GM12878 (cell line): Measurements from ENCODE around the gene CNTN2. TPM values are rescaled to one million over a fixed set of nuclear protein-coding genes. Genes with fewer than 3 reads are reported as not detected.

Experiments used
- ATAC-seq: fragments of 200-7000 bp; cut with Tn5 transposase; 3 replicates; pipeline ENCODE4 v1.9.1; 2020; ENCODE audit warnings: mild to moderate bottlenecking, moderate library complexity
- BruUV-seq: library from RNA; stranded (reverse); fragments of 400-500 nt; replicated peaks from 2 replicates; lab custom pipeline; 2021; lab: Mats Ljungman, UMichigan
- CTCF ChIA-PET: fragments of 300-600 bp; sonication (Branson Sonifier 250); formaldehyde crosslinking; extraction: SDS; loops from one replicate; lab custom pipeline; 2021; ENCODE audit warnings: inconsistent platforms; lab: Yijun Ruan, JAX
- POLR2A ChIA-PET: fragments of 350-600 bp; formaldehyde crosslinking; extraction: SDS; loops from one replicate; lab custom pipeline; 2021; ENCODE audit warnings: inconsistent platforms; lab: Charles Lee
- RAD21 ChIA-PET: fragments of 300-600 bp; sonication (Branson Sonifier 250); formaldehyde crosslinking; loops from one replicate; lab custom pipeline; 2023; ENCODE audit warnings: antibody characterized with exemption; ENCODE audit not compliant: unreplicated experiment; lab: Charles Lee
- SMC1A ChIA-PET: fragments of 300-600 bp; sonication (Branson Sonifier 250); formaldehyde crosslinking; loops from one replicate; lab custom pipeline; 2023; ENCODE audit not compliant: unreplicated experiment, uncharacterized antibody; lab: Charles Lee
- DNase-seq: peaks from one replicate; pipeline ENCODE4 v3.0.0-alpha.2; 2011; ENCODE audit warnings: low read depth, low spot score
- FAIRE-seq: peaks from 3 replicates; lab custom pipeline; 2011; peaks lifted over from hg19 to GRCh38; lab: Jason Lieb, UNC
- H2AFZ ChIP-seq: 2 replicates; pipeline ENCODE4 v1.6.0; 2011; ENCODE audit warnings: low read depth, low read length, control low read depth; ENCODE audit not compliant: control insufficient read depth
- H3K27ac ChIP-seq: 2 replicates; pipeline ENCODE4 v1.5.1; 2011; ENCODE audit warnings: control low read depth; ENCODE audit not compliant: control insufficient read depth, insufficient read depth
- H3K27me3 ChIP-seq, 2 experiments: replicated peaks in 1 of 2; 2 replicates each; pipeline versions ENCODE4 v1.6.0 to v1.6.1; 2011; ENCODE audit warnings: low read length in 1 of 2; ENCODE audit not compliant: control insufficient read depth in 2 of 2, insufficient read depth in 2 of 2
- H3K36me3 ChIP-seq, 2 experiments: 2 replicates each; pipeline ENCODE4 v1.5.1; 2011; ENCODE audit warnings: low read length in 1 of 2; ENCODE audit not compliant: control insufficient read depth in 2 of 2, insufficient read depth in 2 of 2
- H3K4me1 ChIP-seq: 2 replicates; pipeline ENCODE4 v1.6.1; 2011; ENCODE audit warnings: mild to moderate bottlenecking, low read length, moderate library complexity, mixed read lengths; ENCODE audit not compliant: control insufficient read depth, insufficient read depth
- H3K4me2 ChIP-seq: 2 replicates; pipeline ENCODE4 v1.6.0; 2011; ENCODE audit warnings: control low read depth; ENCODE audit not compliant: control insufficient read depth, insufficient read depth
- H3K4me3 ChIP-seq: fragments of 200-600 bp; sonication (generic); 2 replicates; pipeline ENCODE4 v1.5.1; 2016
- H3K79me2 ChIP-seq: 2 replicates; pipeline ENCODE4 v1.6.0; 2011; ENCODE audit warnings: low read length; ENCODE audit not compliant: control insufficient read depth, insufficient read depth
- H3K9ac ChIP-seq: 2 replicates; pipeline ENCODE4 v1.8.0; 2011; ENCODE audit warnings: low read length, control low read depth, mixed read lengths; ENCODE audit not compliant: control insufficient read depth, insufficient read depth
- H3K9me3 ChIP-seq: replicated peaks from 3 replicates; pipeline ENCODE4 v1.5.1; 2011; ENCODE audit warnings: mild to moderate bottlenecking, low read length; ENCODE audit not compliant: control insufficient read depth, insufficient read depth
- H4K20me1 ChIP-seq: 2 replicates; pipeline ENCODE4 v1.6.0; 2011; ENCODE audit not compliant: control insufficient read depth, insufficient read depth
- HDGF ChIP-seq: fragments of 450-650 bp; IDR thresholded peaks from 2 replicates; pipeline ENCODE4 v1.6.1; 2016; ENCODE audit warnings: antibody characterized with exemption
- in situ Hi-C: fragments of 300-500 bp; cut with MboI; formaldehyde crosslinking; loops from 9 replicates; pipeline ENCODE4 v1.14.3; 2018; ENCODE audit warnings: mixed read lengths
- intact Hi-C: fragments of 100-400 bp; cut with micrococcal nuclease; formaldehyde crosslinking; loops from one replicate; pipeline ENCODE4 v1.14.2; 2022; ENCODE audit not compliant: unreplicated experiment
- polyA plus RNA-seq, 11 experiments: library from polyadenylated mRNA; depleted of rRNA in 4 of 11; unstranded in 6 of 11; stranded (reverse) in 5 of 11; fragments of >200 nt; fragmentation: Nextera tagmentation in 4 of 11; fragmentation: Illumina TruSeq in 1 of 11; extraction: Ambion mirVana in 4 of 11; extraction: Trizol in 1 of 11; gene quantifications; 1 replicate in 1 of 11; 2 replicates in 10 of 11; pipeline versions ENCODE4 v1.2.1 to v1.2.3, GENCODE V29; 2011 to 2016; ENCODE audit warnings: inconsistent platforms in 2 of 11, missing spikeins in 2 of 11, low read depth in 1 of 11
- total RNA-seq, 4 experiments: library from RNA; depleted of rRNA in 3 of 4; stranded (reverse); fragments of >200 nt in 3 of 4; fragmentation: Illumina TruSeq in 1 of 4; extraction: Trizol in 1 of 4; gene quantifications; 2 replicates each; pipeline versions ENCODE4 v1.2.1 to v1.2.3, GENCODE V29; 2013 to 2021
- TF ChIP-seq, protein P1 (sequence below): IDR thresholded peaks from 2 replicates; pipeline ENCODE4 v1.6.1; 2011; ENCODE audit warnings: borderline replicate concordance, low read depth, mild to moderate bottlenecking, moderate library complexity, low read length; ENCODE audit not compliant: insufficient read depth, poor library complexity, severe bottlenecking
- TF ChIP-seq, protein P2 (sequence below): fragments of 450-650 bp; IDR thresholded peaks from 2 replicates; pipeline ENCODE4 v1.6.1; 2017; ENCODE audit warnings: low read depth, mild to moderate bottlenecking, moderate library complexity

The CNTN2 gene
- total and polyA plus RNA-seq, 10 of the 15 experiments (the other 5 are each of a cell fraction or from before 2014, with no cell fraction given): 0.03 TPM; not detected in 9

GRCh38 chr1:205098242-205098641, 55.2 kb downstream of the CNTN2 start:
- intact Hi-C loops (no loop called here), in situ Hi-C loops (no loop called here)
- FAIRE-seq (no peak), DNase-seq (no peak), ATAC-seq (no peak)
- Histone ChIP-seq H3K4me1 (no peaks in the 10 kb centered on the region), H3K27me3 (no peaks in the 10 kb centered on the region), H4K20me1 (no peaks in the 10 kb centered on the region), H3K9me3 (no peaks in the 10 kb centered on the region), H3K79me2 (no peaks in the 10 kb centered on the region), H3K4me3 (no peak overlapping the region), H3K4me2 (no peak overlapping the region), H3K9ac (no peak overlapping the region), H3K27ac (no peak overlapping the region), H3K36me3 (peaks cover 5 to 34% of the 10 kb centered on the region in 2 experiments; a peak in 3 of 4 replicates), H2AFZ (no peak overlapping the region)
- ChIA-PET SMC1A (interaction anchor here (1.0 to 1.6 kb wide), 2 partner anchors 10 to 18 kb away, joined by 3 read pairs; no protein-coding TSS in a partner anchor), CTCF (interaction anchor here (1.0 kb wide), 1 partner anchor 8 kb away, joined by 3 read pairs; no protein-coding TSS in a partner anchor), RAD21 (interaction anchor here (1.4 kb wide), 1 partner anchor 44 kb away, joined by 3 read pairs; no protein-coding TSS in a partner anchor), POLR2A (no interaction called here)
- no TSS peak for BruUV-seq
- TF ChIP-seq, protein P1, sequence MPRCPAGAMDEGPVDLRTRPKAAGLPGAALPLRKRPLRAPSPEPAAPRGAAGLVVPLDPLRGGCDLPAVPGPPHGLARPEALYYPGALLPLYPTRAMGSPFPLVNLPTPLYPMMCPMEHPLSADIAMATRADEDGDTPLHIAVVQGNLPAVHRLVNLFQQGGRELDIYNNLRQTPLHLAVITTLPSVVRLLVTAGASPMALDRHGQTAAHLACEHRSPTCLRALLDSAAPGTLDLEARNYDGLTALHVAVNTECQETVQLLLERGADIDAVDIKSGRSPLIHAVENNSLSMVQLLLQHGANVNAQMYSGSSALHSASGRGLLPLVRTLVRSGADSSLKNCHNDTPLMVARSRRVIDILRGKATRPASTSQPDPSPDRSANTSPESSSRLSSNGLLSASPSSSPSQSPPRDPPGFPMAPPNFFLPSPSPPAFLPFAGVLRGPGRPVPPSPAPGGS: no peak
- TF ChIP-seq, protein P2, sequence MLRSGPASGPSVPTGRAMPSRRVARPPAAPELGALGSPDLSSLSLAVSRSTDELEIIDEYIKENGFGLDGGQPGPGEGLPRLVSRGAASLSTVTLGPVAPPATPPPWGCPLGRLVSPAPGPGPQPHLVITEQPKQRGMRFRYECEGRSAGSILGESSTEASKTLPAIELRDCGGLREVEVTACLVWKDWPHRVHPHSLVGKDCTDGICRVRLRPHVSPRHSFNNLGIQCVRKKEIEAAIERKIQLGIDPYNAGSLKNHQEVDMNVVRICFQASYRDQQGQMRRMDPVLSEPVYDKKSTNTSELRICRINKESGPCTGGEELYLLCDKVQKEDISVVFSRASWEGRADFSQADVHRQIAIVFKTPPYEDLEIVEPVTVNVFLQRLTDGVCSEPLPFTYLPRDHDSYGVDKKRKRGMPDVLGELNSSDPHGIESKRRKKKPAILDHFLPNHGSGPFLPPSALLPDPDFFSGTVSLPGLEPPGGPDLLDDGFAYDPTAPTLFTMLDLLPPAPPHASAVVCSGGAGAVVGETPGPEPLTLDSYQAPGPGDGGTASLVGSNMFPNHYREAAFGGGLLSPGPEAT: no peak
- TF ChIP-seq HDGF: no peak
